Measurements from ENCODE around the gene DLGAP1. TPM values are rescaled to one million over a fixed set of nuclear protein-coding genes. Genes with fewer than 3 reads are reported as not detected.

DLGAP1 gene
- total RNA-seq, 1 experiment from 2014 or later: 23.0 TPM

DNA sequence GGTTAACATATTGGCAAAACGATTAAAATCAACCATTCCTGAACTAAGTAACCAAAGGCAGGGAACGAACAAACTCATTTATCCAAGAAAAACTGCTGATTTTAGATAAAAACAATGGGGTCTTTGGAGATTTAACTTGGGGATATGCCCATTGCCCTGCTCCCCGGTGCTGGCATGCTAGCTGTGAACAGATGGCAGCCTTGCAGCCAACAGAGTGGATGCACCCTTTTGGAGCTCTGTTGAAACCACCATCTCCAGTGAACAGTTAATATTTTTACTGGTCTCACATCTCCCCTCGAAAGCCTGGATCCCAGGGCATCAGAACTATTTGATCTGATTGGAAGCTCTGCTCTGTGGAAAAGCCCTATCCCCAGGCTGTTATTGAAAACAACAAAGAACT is 702.0 kb downstream of the DLGAP1 start:
- H3K4me1 Mint-ChIP-seq: peaks cover 9% of the 10 kb centered on the region
- no peak overlapping the region for H3K27ac Mint-ChIP-seq
- ChIA-PET CTCF (interaction anchor here (0.7 to 3.3 kb wide), 2 partner anchors 19 to 242 kb away, joined by 4 to 24 read pairs; no protein-coding TSS in a partner anchor), POLR2A (no interaction called here)
- no peaks in the 10 kb centered on the region for H3K27me3 Mint-ChIP-seq (ENCODE audit: low read depth)
- H3K36me3 Mint-ChIP-seq: peaks cover 6% of the 10 kb centered on the region; the same call in 1 of the 2 replicates
- ATAC-seq (no peak), DNase-seq (ENCODE audit: low spot score) (no peak)
- peaks cover 19% of the 10 kb centered on the region for H3K9me3 Mint-ChIP-seq
- TF ChIP-seq, protein P1, sequence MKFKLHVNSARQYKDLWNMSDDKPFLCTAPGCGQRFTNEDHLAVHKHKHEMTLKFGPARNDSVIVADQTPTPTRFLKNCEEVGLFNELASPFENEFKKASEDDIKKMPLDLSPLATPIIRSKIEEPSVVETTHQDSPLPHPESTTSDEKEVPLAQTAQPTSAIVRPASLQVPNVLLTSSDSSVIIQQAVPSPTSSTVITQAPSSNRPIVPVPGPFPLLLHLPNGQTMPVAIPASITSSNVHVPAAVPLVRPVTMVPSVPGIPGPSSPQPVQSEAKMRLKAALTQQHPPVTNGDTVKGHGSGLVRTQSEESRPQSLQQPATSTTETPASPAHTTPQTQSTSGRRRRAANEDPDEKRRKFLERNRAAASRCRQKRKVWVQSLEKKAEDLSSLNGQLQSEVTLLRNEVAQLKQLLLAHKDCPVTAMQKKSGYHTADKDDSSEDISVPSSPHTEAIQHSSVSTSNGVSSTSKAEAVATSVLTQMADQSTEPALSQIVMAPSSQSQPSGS (CRISPR knock-in tag; IDR thresholded peaks at IDR 0.05; ENCODE audit: borderline replicate concordance, low read depth): no peak
- TF ChIP-seq, protein P2, sequence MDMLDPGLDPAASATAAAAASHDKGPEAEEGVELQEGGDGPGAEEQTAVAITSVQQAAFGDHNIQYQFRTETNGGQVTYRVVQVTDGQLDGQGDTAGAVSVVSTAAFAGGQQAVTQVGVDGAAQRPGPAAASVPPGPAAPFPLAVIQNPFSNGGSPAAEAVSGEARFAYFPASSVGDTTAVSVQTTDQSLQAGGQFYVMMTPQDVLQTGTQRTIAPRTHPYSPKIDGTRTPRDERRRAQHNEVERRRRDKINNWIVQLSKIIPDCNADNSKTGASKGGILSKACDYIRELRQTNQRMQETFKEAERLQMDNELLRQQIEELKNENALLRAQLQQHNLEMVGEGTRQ (CRISPR knock-in tag; IDR thresholded peaks at IDR 0.05): no peak
- TF ChIP-seq SMAD3 (CRISPR knock-in tag; IDR thresholded peaks at IDR 0.05; ENCODE audit: borderline replicate concordance): no peak
- TF ChIP-seq ZNF121 (CRISPR knock-in tag; IDR thresholded peaks at IDR 0.05): no peak
- TF ChIP-seq, protein P3, sequence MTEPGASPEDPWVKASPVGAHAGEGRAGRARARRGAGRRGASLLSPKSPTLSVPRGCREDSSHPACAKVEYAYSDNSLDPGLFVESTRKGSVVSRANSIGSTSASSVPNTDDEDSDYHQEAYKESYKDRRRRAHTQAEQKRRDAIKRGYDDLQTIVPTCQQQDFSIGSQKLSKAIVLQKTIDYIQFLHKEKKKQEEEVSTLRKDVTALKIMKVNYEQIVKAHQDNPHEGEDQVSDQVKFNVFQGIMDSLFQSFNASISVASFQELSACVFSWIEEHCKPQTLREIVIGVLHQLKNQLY (CRISPR knock-in tag; IDR thresholded peaks at IDR 0.05): no peak
- TF ChIP-seq SP1 (CRISPR knock-in tag; conservative IDR thresholded peaks at IDR 0.05): no peak
- no peak for TF ChIP-seq MXD4 (CRISPR knock-in tag; IDR thresholded peaks at IDR 0.05; ENCODE audit: borderline replicate concordance)
- no peak for TF ChIP-seq GRHL2 (CRISPR knock-in tag; IDR thresholded peaks at IDR 0.05; ENCODE audit: insufficient replicate concordance, severe bottlenecking)
- TF ChIP-seq, protein P4, sequence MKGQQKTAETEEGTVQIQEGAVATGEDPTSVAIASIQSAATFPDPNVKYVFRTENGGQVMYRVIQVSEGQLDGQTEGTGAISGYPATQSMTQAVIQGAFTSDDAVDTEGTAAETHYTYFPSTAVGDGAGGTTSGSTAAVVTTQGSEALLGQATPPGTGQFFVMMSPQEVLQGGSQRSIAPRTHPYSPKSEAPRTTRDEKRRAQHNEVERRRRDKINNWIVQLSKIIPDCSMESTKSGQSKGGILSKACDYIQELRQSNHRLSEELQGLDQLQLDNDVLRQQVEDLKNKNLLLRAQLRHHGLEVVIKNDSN (CRISPR knock-in tag; IDR thresholded peaks at IDR 0.05): no peak
- no peak for TF ChIP-seq GTF2I (CRISPR knock-in tag; conservative IDR thresholded peaks at IDR 0.05)
- TF ChIP-seq ZNF416 (CRISPR knock-in tag; IDR thresholded peaks at IDR 0.05): no peak
- TF ChIP-seq, protein P5, sequence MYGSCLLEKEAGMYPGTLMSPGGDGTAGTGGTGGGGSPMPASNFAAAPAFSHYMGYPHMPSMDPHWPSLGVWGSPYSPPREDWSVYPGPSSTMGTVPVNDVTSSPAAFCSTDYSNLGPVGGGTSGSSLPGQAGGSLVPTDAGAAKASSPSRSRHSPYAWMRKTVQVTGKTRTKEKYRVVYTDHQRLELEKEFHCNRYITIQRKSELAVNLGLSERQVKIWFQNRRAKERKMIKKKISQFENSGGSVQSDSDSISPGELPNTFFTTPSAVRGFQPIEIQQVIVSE (CRISPR knock-in tag; IDR thresholded peaks at IDR 0.05; ENCODE audit: borderline replicate concordance): no peak
- H3K4me3 Mint-ChIP-seq: no peak overlapping the region

DNA sequence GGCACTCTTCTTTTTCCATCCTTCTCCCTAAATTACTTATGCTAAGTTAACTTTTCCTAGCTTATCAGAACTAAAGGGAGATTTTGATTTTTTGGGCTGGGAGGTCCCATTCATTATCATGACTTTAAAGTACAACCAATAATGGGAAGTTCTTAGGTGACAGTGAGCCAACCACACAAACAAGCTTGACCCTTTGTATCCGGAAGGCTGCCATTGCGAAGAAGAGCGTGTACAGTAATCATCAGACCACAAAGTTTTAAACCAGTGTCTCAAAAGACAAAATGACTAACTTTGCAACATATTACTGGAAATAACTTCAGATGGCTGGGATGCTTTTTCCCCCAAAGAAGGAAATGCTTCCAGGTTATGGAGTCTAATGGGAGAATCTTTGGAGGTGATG is 707.0 kb downstream of the DLGAP1 start:
- no peaks in the 10 kb centered on the region for H3K4me1 Mint-ChIP-seq

More for the DNA sequence above, 707.0 kb downstream of the DLGAP1 start:
- H3K36me3 Mint-ChIP-seq: no peaks in the 10 kb centered on the region
- H3K9me3 Mint-ChIP-seq: 0 out of 2 replicates have a peak, but pooled peaks cover 8% of the 10 kb centered on the region
- no peak for ATAC-seq
- H3K27me3 Mint-ChIP-seq (ENCODE audit: low read depth): no peaks in the 10 kb centered on the region
- ChIA-PET CTCF (no interaction called here), POLR2A (no interaction called here)
- no peak overlapping the region for H3K4me3 Mint-ChIP-seq
- no peak overlapping the region for H3K27ac Mint-ChIP-seq
- no peak for DNase-seq (ENCODE audit: low spot score)
- TF ChIP-seq, protein P6, sequence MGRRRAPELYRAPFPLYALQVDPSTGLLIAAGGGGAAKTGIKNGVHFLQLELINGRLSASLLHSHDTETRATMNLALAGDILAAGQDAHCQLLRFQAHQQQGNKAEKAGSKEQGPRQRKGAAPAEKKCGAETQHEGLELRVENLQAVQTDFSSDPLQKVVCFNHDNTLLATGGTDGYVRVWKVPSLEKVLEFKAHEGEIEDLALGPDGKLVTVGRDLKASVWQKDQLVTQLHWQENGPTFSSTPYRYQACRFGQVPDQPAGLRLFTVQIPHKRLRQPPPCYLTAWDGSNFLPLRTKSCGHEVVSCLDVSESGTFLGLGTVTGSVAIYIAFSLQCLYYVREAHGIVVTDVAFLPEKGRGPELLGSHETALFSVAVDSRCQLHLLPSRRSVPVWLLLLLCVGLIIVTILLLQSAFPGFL (CRISPR knock-in tag; IDR thresholded peaks at IDR 0.05; ENCODE audit: borderline replicate concordance): no peak
- TF ChIP-seq FOXK1 (CRISPR knock-in tag; IDR thresholded peaks at IDR 0.05): no peak
- TF ChIP-seq ZNF232 (CRISPR knock-in tag; IDR thresholded peaks at IDR 0.05): no peak
- no peak for TF ChIP-seq OVOL2 (CRISPR knock-in tag; IDR thresholded peaks at IDR 0.05; ENCODE audit: borderline replicate concordance)
- TF ChIP-seq, protein P7, sequence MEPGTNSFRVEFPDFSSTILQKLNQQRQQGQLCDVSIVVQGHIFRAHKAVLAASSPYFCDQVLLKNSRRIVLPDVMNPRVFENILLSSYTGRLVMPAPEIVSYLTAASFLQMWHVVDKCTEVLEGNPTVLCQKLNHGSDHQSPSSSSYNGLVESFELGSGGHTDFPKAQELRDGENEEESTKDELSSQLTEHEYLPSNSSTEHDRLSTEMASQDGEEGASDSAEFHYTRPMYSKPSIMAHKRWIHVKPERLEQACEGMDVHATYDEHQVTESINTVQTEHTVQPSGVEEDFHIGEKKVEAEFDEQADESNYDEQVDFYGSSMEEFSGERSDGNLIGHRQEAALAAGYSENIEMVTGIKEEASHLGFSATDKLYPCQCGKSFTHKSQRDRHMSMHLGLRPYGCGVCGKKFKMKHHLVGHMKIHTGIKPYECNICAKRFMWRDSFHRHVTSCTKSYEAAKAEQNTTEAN (CRISPR knock-in tag; IDR thresholded peaks at IDR 0.05): no peak
- TF ChIP-seq, protein P8, sequence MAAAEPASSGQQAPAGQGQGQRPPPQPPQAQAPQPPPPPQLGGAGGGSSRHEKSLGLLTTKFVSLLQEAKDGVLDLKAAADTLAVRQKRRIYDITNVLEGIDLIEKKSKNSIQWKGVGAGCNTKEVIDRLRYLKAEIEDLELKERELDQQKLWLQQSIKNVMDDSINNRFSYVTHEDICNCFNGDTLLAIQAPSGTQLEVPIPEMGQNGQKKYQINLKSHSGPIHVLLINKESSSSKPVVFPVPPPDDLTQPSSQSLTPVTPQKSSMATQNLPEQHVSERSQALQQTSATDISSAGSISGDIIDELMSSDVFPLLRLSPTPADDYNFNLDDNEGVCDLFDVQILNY (CRISPR knock-in tag; IDR thresholded peaks at IDR 0.05): no peak
- TF ChIP-seq ZNF416 (CRISPR knock-in tag; IDR thresholded peaks at IDR 0.05): no peak
- no peak for TF ChIP-seq RORB (CRISPR knock-in tag; IDR thresholded peaks at IDR 0.05)
- TF ChIP-seq, protein P2 (CRISPR knock-in tag; IDR thresholded peaks at IDR 0.05): no peak
- TF ChIP-seq, protein P9, sequence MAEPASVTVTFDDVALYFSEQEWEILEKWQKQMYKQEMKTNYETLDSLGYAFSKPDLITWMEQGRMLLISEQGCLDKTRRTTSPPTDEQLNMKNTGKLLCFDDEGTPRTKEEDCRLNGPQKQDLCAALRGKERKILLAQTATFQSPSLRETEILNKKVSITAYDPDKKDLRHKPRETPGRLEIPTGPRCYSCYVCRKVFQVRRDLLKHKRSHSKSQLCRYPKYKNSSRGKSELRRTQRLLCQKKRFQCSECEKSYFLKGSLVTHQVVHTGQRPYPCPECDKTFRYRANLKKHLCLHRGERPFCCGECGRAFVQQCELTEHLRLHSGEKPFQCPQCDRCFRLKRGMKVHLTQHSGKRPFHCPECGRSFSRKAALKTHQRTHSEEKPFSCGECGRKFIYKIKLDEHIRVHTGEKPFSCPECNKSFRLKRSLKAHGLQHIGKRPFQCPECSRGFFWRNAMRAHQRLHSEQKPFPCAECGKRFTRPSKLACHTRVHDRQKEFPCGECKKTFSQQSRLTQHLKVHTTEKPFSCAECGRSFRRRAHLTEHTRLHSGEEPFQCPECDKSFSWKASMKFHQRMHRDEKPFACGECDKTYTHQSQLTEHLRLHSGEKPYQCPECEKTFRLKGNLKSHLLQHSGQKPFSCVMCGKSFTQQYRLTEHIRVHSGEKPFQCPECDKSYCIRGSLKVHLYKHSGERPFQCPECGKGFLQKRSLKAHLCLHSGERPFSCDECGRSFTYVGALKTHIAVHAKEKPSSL (CRISPR knock-in tag; conservative IDR thresholded peaks at IDR 0.05): no peak
- TF ChIP-seq, protein P10, sequence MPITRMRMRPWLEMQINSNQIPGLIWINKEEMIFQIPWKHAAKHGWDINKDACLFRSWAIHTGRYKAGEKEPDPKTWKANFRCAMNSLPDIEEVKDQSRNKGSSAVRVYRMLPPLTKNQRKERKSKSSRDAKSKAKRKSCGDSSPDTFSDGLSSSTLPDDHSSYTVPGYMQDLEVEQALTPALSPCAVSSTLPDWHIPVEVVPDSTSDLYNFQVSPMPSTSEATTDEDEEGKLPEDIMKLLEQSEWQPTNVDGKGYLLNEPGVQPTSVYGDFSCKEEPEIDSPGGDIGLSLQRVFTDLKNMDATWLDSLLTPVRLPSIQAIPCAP (CRISPR knock-in tag; IDR thresholded peaks at IDR 0.05): no peak

All from WTC11 (cell line).